LNCaP clone FGC (cell line): Measurements from ENCODE around the gene OR1L6.

Experiments
- DNase-seq: peaks from one replicate; pipeline ENCODE4 v3.0.0-alpha.2; 2011; ENCODE audit warnings: low read depth
- H3K4me3 ChIP-seq: 2 replicates; pipeline ENCODE4 v1.5.1; 2011; ENCODE audit warnings: mild to moderate bottlenecking, low read depth, low read length, control low read depth
- CTCF ChIP-seq: IDR thresholded peaks from 2 replicates; pipeline ENCODE4 v1.5.1; 2012; ENCODE audit warnings: mild to moderate bottlenecking; ENCODE audit not compliant: control insufficient read depth, insufficient read depth; ENCODE audit errors: extremely low read depth

Gene OR1L6

GRCh38 chr9:122786338-122786737 is 44.2 kb downstream of the OR1L6 start:
- no peak for DNase-seq
- no peak overlapping the region for H3K4me3 ChIP-seq
- no peak for TF ChIP-seq CTCF

GRCh38 chr9:122788831-122789230 is 46.7 kb downstream of the OR1L6 start, which contains the start of gene OR5C1:
TSS of gene OR5C1 (plus strand) at chr9:122788933. CDS start at chr9:122788933, 0 bp downstream.
- DNase-seq: no peak
- H3K4me3 ChIP-seq: no peak within 1 kb of the TSS
- TF ChIP-seq CTCF: no peak

DNA sequence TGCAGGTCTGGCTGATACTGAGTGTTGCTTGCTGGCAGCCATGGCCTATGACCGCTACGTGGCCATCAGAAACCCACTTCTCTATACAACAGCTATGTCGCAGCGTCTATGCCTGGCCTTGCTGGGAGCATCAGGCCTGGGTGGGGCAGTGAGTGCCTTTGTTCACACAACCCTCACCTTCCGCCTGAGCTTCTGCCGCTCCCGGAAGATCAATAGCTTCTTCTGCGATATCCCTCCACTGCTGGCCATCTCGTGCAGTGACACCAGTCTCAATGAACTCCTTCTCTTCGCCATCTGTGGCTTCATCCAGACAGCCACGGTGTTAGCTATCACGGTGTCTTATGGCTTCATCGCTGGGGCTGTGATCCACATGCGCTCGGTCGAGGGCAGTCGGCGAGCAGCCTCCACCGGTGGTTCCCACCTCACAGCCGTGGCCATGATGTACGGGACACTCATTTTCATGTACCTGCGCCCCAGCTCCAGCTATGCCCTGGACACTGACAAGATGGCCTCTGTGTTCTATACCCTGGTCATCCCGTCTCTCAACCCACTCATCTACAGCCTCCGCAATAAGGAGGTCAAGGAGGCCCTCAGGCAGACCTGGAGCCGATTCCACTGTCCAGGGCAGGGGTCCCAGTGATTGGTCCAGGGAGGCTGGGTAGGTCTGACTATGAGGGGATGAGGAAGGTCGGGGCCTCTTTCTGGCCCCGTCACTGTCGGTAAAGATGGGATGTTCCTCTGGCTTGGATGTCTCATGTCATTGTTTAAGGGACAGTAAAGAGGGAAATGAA is 47.3 kb downstream of the OR1L6 start:
- no peak for DNase-seq
- TF ChIP-seq CTCF: no peak
- H3K4me3 ChIP-seq: no peak overlapping the region

- no peak for TF ChIP-seq CTCF
- no peak for DNase-seq
- H3K4me3 ChIP-seq: no peak overlapping the region
Observed at GRCh38 chr9:122791872-122792669, 50.0 kb downstream of the OR1L6 start.

DNA sequence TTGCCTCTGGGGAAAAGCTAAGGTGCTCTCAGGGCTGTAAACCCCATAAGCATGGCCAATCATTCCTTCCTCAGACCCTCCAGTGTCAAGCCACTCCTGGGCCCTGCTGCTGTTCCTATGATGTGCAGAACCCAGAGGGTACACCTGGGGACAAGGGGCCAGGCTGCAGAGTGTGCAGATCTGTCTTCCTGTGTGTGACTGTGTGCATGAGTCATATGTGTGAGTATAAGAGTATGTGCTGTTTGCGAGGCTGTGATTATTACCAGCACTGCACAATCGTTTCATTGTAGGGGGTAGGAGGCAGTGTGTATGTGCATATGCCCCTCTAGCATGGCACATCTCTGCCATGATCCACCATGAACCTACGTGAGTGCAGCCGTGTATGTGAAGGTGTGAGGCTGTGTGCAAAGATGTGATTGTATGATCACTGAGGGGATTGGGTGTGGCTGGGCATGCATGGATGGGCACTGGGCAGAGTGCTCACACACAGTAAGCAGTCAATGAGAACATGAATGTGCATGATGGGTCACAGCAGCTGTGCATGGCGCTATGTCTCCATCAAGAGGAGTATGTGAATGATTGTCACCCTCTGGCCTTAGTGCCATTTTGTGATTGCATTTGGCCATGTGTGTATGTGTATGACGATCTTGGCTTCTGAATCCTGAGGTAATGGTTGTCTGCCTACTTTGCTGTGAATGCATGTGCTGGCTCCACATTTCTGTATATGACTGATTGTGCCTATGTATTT is 55.4 kb downstream of the OR1L6 start:
- no peak for DNase-seq
- no peak overlapping the region for H3K4me3 ChIP-seq
- no peak for TF ChIP-seq CTCF
